ENCODE results near the gene SLC25A21.

SLC25A21 gene

DNA sequence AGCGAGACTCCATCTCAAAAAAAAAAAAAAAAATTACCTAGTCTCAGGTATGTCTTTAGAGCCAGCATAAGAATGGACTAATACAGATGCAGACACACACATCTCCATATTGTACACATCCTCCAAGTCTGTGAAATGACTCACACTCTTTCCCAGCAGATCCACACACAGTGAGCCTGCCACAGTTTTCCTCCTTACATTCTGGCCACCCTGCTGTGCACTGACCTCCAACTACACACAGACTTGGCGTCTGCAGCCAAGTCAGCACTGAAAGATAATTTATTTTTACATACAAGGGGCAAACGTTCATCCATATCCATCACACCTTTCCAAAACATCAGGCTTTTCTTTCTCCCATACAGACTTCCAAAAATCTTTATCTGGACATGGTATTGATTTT lies 115.9 kb downstream of the SLC25A21 start:
- TF ChIP-seq, protein P1, sequence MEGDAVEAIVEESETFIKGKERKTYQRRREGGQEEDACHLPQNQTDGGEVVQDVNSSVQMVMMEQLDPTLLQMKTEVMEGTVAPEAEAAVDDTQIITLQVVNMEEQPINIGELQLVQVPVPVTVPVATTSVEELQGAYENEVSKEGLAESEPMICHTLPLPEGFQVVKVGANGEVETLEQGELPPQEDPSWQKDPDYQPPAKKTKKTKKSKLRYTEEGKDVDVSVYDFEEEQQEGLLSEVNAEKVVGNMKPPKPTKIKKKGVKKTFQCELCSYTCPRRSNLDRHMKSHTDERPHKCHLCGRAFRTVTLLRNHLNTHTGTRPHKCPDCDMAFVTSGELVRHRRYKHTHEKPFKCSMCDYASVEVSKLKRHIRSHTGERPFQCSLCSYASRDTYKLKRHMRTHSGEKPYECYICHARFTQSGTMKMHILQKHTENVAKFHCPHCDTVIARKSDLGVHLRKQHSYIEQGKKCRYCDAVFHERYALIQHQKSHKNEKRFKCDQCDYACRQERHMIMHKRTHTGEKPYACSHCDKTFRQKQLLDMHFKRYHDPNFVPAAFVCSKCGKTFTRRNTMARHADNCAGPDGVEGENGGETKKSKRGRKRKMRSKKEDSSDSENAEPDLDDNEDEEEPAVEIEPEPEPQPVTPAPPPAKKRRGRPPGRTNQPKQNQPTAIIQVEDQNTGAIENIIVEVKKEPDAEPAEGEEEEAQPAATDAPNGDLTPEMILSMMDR (IDR thresholded peaks at IDR 0.05; ENCODE audit: unreplicated experiment in 3 of 3), result no peak
- no peaks in the 10 kb centered on the region for H3K27me3 Mint-ChIP-seq (ENCODE audit: low read depth)
- H3K4me3 Mint-ChIP-seq, result no peak overlapping the region
- H3K36me3 Mint-ChIP-seq (ENCODE audit: low read depth), result peaks cover 3% of the 10 kb centered on the region
- peaks cover 17% of the 10 kb centered on the region for H3K4me1 Mint-ChIP-seq
- H3K9me3 Mint-ChIP-seq, result peaks cover 8% of the 10 kb centered on the region
- peak overlapping the region in 2 of 3 experiments; percentile 10 to 35 for H3K27ac Mint-ChIP-seq

DNA sequence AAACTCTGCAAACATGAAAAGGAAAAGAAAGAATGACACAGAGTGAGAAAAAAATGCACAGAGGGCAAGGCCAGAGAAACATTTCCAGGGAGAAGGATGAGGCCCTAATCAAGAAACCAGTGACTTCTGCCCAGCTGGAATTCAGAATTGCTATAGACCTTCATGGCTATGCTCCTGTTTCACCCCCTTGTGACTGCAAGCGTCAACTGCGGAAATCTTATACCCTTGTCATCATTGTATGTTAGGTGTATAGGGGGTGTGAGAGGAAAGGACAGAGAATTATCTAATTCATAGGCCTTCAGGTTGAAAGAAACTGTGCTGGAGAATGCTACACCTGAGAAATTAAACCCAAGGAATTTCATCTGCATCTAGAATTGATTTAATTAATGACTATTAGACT lies 117.5 kb downstream of the SLC25A21 start:
- peaks cover 3% of the 10 kb centered on the region for H3K36me3 Mint-ChIP-seq (ENCODE audit: low read depth)
- H3K4me1 Mint-ChIP-seq, result peaks cover 10% of the 10 kb centered on the region
- no peak overlapping the region for H3K27ac Mint-ChIP-seq
- H3K9me3 Mint-ChIP-seq, result peaks cover 8% of the 10 kb centered on the region
- H3K27me3 Mint-ChIP-seq (ENCODE audit: low read depth), result no peaks in the 10 kb centered on the region
- H3K4me3 Mint-ChIP-seq, result no peak overlapping the region
- TF ChIP-seq, protein P1 (IDR thresholded peaks at IDR 0.05; ENCODE audit: unreplicated experiment in 3 of 3), result no peak

GRCh38 chr14:37054144-37054543 lies 118.3 kb downstream of the SLC25A21 start:
- peaks cover 8% of the 10 kb centered on the region for H3K9me3 Mint-ChIP-seq
- H3K4me1 Mint-ChIP-seq, result peaks cover 10% of the 10 kb centered on the region
- H3K27ac Mint-ChIP-seq, result no peak overlapping the region
- TF ChIP-seq, protein P1 (IDR thresholded peaks at IDR 0.05; ENCODE audit: unreplicated experiment in 3 of 3), result no peak
- H3K4me3 Mint-ChIP-seq, result no peak overlapping the region
- peaks cover 3% of the 10 kb centered on the region for H3K36me3 Mint-ChIP-seq (ENCODE audit: low read depth)
- no peaks in the 10 kb centered on the region for H3K27me3 Mint-ChIP-seq (ENCODE audit: low read depth)

DNA sequence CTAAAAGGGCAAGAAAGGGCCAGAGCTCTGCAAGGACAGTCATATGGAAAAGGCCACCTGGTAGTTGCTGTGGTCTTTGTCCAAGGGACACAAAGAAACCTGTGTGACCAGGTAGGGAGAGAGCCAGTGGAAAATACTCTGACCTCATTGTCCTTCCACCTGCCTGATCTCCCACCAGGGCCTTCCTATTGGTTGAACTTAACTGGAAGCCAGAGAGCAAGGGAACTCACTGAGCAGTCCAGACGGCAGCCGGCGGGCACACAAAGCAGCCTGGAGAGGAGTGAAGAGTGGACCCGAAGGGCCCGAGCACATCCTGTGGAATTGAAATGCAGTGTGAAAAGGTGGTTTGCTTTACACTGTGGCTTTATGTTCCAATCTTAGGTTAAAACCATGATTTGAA lies 120.7 kb downstream of the SLC25A21 start:
- H3K4me3 Mint-ChIP-seq, result no peak overlapping the region
- TF ChIP-seq, protein P1 (IDR thresholded peaks at IDR 0.05; ENCODE audit: unreplicated experiment in 3 of 3), result no peak
- H3K27me3 Mint-ChIP-seq (ENCODE audit: low read depth), result no peaks in the 10 kb centered on the region
- H3K9me3 Mint-ChIP-seq, result peaks cover 8% of the 10 kb centered on the region
- peaks cover 3% of the 10 kb centered on the region for H3K36me3 Mint-ChIP-seq (ENCODE audit: low read depth)
- no peak overlapping the region for H3K27ac Mint-ChIP-seq
- H3K4me1 Mint-ChIP-seq, result peaks cover 17% of the 10 kb centered on the region

DNA sequence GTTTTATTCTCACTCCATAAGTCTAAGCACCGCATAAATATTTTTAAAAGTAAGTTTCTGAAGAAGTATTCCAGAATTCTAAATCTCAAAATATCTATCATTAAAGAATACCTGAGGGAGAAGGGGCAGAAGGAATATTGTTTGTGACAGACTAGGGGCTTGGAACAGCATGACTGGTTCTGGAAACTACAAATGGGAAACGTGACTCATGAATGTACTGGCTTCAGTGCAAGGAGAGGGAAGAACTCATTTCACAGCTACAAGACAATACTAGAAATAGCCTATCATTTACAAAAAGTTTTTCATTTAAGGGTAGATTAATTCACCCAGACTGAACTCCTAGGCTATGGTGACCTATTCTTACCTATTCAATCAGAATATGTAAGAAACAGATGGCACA lies 121.3 kb downstream of the SLC25A21 start:
- Mint-ChIP-seq H3K27me3 (ENCODE audit: low read depth) (no peaks in the 10 kb centered on the region), H3K4me3 (no peak overlapping the region), H3K4me1 (peaks cover 15% of the 10 kb centered on the region), H3K36me3 (ENCODE audit: low read depth) (peaks cover 3% of the 10 kb centered on the region), H3K9me3 (peaks cover 8% of the 10 kb centered on the region), H3K27ac (no peak overlapping the region)
- TF ChIP-seq, protein P1 (IDR thresholded peaks at IDR 0.05; ENCODE audit: unreplicated experiment in 3 of 3), result no peak

GRCh38 chr14:37048666-37049071 lies 123.7 kb downstream of the SLC25A21 start:
- Mint-ChIP-seq H3K4me3 (no peak overlapping the region), H3K9me3 (no peaks in the 10 kb centered on the region), H3K27ac (no peak overlapping the region), H3K36me3 (ENCODE audit: low read depth) (no peaks in the 10 kb centered on the region), H3K4me1 (peaks cover 19% of the 10 kb centered on the region), H3K27me3 (ENCODE audit: low read depth) (no peaks in the 10 kb centered on the region)
- TF ChIP-seq, protein P1 (IDR thresholded peaks at IDR 0.05; ENCODE audit: unreplicated experiment in 3 of 3), result no peak

All from nephron (organoid).